LNCaP clone FGC (cell line): Measurements from ENCODE around the gene CEP85L.

Experiments
- DNase-seq: peaks from one replicate; pipeline ENCODE4 v3.0.0-alpha.2; 2011; ENCODE audit warnings: low read depth
- H3K4me3 ChIP-seq: 2 replicates; pipeline ENCODE4 v1.5.1; 2011; ENCODE audit warnings: mild to moderate bottlenecking, low read depth, low read length, control low read depth
- TF ChIP-seq, protein P1 (sequence below): IDR thresholded peaks from 2 replicates; pipeline ENCODE4 v1.5.1; 2012; ENCODE audit warnings: mild to moderate bottlenecking; ENCODE audit not compliant: control insufficient read depth, insufficient read depth; ENCODE audit errors: extremely low read depth

The CEP85L gene

DNA sequence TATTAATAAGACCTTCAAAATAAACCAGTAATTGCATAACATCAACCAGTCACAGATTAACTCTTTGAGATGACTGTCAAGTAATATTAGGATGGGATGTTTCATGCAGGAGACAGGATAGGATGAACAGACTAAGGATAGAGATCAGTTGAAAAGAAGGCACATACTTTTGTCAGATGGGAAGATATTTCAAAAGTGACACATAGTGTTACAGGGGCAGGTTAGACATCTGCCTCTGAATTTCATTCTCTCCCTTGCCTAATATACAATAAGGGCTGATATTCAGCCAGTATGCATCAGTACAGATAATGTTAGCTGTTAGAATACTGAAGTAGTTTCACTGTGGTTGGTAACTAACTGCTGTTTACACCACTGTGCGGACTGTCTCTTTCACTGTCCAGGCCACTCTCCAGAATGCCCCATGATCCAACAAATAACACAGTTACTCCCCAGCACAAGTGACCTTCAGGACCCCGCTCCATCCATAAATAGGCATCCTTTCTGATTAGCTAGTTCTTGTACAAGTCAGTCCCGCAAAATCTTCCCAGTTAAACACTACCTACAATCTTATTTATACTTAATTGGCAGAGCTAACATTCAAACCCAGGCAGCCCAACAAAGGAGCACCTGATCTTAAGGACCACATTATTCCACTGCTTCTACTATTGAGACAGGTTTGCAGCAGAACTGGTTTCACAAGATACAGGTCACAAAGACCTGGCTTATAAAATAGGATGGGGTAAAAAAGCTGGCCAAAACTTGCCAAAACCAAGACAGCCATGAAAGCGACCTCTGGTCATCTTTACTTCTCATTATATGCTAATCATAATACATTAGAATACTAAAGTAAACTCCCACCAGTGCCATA lies 125.2 kb downstream of the CEP85L start:
- no peak for DNase-seq
- no peak overlapping the region for H3K4me3 ChIP-seq
- TF ChIP-seq, protein P1, sequence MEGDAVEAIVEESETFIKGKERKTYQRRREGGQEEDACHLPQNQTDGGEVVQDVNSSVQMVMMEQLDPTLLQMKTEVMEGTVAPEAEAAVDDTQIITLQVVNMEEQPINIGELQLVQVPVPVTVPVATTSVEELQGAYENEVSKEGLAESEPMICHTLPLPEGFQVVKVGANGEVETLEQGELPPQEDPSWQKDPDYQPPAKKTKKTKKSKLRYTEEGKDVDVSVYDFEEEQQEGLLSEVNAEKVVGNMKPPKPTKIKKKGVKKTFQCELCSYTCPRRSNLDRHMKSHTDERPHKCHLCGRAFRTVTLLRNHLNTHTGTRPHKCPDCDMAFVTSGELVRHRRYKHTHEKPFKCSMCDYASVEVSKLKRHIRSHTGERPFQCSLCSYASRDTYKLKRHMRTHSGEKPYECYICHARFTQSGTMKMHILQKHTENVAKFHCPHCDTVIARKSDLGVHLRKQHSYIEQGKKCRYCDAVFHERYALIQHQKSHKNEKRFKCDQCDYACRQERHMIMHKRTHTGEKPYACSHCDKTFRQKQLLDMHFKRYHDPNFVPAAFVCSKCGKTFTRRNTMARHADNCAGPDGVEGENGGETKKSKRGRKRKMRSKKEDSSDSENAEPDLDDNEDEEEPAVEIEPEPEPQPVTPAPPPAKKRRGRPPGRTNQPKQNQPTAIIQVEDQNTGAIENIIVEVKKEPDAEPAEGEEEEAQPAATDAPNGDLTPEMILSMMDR, result no peak

DNA sequence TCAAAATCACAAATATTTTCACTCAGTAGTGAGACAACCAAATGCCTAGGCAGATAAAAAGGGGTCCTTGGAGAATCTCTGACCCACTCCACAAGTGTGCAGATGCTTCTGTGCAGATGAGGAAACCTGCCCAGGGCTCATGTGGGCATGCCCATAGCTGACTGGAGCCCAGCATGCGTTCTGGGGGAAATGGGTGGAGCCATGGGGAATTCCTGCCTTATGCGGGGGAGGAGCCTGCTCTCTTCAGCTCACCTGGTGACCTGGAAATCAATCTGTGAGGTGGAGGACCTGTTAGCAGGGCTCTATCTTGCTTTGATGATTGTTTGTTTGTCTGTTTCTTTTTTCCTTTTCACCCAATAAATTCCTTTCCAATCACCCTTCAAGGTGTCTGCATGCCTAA lies 126.7 kb downstream of the CEP85L start:
- DNase-seq, result no peak
- H3K4me3 ChIP-seq, result no peak overlapping the region
- TF ChIP-seq, protein P1, result no peak

DNA sequence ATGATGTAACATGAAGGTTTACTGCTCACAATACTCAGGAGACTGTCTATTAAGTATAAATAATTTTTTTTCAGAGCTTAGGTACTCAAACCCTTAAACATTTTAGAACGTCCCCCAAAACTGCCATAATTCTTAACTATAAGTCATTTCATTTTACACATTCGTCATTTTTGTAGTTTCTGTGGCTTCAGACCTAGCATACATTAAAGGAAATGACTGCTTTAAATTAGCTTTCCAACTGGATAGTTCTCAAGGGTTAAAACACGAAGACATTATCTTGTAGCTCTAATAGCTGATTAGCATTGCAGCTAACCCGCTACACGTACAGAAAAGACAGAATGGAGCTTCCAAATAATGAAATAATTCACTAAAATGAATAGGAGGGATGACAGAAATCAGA lies 128.2 kb downstream of the CEP85L start:
- no peak overlapping the region for H3K4me3 ChIP-seq
- TF ChIP-seq, protein P1, result no peak
- no peak for DNase-seq

DNA sequence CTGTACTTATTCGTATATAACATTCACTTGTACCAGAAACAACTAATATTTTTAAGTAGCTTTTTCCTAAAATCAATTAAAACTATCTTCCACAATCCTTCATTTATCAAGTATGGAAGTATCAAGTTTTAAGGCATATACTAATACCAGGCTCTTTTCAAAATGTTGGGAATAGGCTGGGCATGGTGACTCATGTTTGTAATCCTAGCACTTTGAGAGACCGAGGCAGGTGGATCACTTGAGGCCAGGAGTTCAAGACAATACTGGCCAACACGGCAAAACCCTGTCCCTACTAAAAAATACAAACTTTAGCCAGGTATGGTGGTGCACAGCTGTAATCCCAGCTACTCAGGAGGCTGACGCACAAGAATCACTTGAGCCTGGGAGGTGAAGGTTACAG lies 129.0 kb downstream of the CEP85L start:
- H3K4me3 ChIP-seq, result no peak overlapping the region
- TF ChIP-seq, protein P1, result no peak
- DNase-seq, result no peak

DNA sequence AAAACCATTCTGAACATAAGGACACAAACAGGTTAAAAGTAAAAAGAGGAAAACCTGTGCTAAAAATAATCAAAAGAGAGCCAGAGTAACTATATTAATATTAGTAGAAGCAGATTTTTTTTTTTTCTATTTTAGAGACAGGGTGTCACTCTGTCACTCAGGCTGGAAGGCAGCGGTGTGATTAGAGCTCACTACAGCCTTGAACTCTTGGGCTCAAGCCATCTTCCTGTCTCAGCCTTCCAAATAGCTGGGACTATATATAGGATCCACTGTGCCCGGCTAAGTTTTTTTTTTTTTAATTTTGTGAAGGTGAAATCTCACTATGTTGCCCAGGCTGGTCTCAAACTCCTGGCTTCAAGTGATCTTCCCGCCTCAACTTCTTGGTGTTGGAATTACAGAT lies 136.7 kb downstream of the CEP85L start:
- H3K4me3 ChIP-seq, result no peak overlapping the region
- DNase-seq, result no peak
- TF ChIP-seq, protein P1, result no peak

DNA sequence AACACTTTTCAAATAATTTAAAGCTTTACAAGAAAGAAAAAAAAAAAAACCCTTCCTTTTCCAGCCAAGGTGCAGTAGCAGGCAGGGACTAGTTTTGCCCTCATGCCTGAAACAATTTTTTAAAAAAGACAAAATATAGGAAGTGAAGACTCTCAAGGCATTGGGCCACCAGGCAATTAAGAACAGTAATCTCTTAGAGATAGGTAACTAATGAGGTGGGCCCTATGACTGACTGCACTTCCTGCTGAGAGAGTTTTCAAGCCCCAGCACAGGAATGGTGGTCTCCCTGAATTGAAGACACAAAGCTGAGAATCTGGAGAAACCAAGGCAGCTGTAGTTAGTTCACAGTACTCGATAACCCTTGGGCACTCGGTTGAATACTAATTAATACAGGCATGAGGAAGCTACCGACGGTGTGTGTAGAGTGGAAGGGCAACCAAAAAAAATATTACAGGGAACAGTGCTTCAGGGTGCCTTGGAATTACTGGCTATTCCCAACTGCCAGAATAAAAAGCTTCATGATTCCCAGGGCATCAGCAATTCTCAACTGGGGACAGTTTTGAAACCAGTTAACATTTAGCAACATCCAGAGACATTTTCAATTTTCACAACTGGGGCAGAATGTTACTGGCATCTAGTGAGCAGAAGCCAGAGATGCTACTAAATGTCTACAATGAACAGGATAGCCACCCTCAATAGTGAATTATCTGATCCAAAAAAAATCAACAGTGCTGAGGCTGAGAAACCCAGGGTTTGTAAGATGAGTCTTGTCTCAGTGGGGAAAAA lies 139.3 kb downstream of the CEP85L start:
- TF ChIP-seq, protein P1, result no peak
- H3K4me3 ChIP-seq, result no peak overlapping the region
- DNase-seq, result no peak
